HG02970 (cell line): Measurements from ENCODE around the gene SDR42E2.
A peak's percentile ranks its signal among the peaks of the same experiment; 100 is the strongest.
"Not testable (repeated sequence)": the region's sequence is repeated elsewhere in the genome, so short reads cannot be mapped to it uniquely, and the experiment has no call there.

Experiments used
- ATAC-seq: cut with Tn5 transposase; IDR thresholded peaks from one replicate; pipeline ENCODE4 v1.9.1; 2021; ENCODE audit warnings: mild to moderate bottlenecking, moderate library complexity, moderate number of reproducible peaks; ENCODE audit not compliant: unreplicated experiment, low FRiP score

Gene SDR42E2

GRCh38 chr16:22207715-22208360 lies 45.5 kb downstream of the SDR42E2 start:
- ATAC-seq, result no peak

DNA sequence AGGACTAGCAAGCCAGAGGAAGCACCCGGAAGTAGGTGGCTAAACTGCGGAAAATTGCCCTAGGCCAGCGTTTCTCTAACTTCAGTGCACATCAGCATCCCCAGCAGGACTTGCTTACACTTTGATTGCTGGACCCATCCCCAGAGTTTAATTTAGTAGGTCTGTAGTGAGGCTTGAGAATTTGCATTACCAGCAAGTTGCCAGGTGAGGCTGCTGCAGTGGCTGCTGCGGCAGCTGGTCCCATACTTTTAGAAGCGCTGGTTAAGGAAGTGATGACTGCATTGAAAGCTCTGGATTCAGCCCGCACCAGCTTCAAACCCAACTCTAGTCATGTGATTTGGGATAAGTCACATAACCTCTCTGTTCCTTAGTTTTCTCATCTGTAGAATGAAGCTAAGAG lies 48.0 kb downstream of the SDR42E2 start:
- ATAC-seq, result no peak

DNA sequence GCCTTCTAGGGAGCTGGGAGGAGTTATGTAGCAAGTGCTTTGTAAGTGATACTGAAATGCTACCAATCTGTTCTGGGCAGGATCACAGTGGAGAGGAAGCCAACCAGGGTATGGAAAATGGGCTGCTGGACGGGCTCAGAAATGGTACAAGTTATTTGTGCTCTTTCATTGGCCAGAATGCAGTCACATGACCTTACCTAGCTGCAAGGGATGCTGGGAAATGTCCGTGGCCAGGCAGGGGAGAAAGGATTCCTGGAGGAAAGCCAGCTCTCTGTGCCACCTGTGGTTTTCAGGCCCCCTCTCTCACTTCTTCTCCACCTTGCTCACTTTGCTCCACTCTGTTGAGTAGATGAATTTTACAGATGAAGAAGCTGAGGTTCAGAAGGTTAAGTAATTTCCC lies 48.5 kb downstream of the SDR42E2 start:
- ATAC-seq, result no peak

GRCh38 chr16:22213236-22213635 lies 50.9 kb downstream of the SDR42E2 start:
- no peak for ATAC-seq

- ATAC-seq, result no peak
These were observed 51.5 kb downstream of the SDR42E2 start for GRCh38 chr16:22213801-22214200.

DNA sequence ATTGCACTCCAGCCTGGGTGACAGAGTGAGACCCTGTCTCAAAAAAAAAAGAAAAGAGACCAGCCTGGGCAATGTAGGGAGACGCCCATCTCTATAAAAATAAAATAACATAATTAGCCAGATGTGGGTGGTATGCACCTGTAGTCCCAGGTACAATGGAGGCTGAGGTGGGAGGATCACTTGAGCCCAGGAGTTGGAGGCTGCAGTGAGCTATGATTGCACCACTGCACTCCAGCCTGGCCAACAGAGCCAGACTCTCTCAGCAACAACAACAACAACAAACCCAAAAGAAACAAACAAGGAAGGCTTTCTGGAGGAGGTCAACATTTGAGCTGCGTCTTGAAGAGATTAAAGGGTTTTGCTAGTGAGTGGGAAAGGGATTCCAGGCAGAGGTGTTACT lies 52.1 kb downstream of the SDR42E2 start:
- no peak for ATAC-seq

DNA sequence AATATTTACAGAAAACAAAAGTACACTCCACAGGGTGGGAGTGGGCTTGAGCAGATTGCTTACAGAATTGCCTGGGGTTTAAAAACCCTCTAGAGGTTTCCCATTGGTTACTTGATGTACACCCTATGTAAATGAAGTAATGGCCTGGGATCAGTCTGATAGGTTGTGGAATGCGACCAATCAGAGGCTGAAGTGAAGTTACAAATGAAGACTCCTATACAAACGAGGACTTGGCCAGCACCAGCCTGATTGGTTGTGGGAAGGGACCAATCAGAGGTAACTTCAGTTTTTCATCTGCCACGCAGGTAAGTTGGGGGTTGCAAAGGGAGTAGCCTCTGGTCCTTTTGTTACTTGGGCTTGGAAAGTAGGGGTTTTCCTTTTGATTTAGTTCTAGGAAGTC lies 52.6 kb downstream of the SDR42E2 start:
- ATAC-seq, result no peak

DNA sequence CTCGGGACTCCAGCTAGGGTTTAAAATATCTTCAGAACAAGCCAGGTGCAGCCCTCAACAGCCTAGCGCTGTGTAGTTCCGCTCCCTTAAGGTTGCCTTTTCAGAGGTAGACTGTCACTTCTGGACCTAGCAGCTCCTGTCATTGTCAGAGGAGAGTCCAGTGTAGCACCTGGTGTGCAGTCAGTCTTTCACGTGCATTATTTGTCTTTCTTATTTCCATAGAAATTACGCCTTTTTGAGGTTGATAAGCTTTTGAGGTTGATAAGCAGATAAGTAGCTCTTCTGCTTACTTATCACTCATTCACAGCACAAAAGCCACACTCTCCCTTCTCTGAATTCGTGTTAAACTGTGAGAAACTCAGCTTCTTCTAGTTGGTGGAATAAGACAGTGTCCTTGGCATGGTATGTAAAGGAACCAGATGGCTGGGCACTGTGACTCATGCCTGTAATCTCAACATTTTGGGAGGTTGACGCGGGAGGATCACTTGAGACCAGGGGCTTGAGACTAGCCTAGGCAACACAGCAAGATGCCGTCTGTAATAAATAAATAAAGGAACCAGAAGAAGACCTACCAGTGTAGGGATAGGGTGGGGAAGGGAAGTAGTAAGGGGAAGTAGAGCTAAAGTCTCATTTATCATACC lies 54.0 kb downstream of the SDR42E2 start:
- no peak for ATAC-seq

DNA sequence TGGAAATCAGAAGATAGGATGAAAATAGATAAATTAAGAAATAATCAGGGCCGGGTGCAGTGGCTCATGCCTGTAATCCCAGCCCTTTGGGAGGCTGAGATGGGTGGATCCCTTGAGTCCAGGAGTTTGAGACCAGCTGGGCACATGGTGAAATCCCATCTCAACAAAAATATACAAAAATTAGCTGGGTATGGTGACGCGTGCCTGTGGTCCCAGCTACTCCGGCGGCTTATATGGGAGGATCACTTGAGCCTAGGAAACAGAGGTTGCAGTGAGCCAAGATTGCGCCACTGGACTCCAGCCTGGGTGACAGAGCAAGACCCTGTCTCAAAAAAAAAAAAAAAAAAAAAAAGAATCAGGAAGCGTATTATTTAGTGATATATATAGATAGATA lies 54.5 kb downstream of the SDR42E2 start:
- ATAC-seq, result not testable (repeated sequence)

- peak; percentile 72 for ATAC-seq
These were observed 55.8 kb downstream of the SDR42E2 start for GRCh38 chr16:22217890-22218730.

DNA sequence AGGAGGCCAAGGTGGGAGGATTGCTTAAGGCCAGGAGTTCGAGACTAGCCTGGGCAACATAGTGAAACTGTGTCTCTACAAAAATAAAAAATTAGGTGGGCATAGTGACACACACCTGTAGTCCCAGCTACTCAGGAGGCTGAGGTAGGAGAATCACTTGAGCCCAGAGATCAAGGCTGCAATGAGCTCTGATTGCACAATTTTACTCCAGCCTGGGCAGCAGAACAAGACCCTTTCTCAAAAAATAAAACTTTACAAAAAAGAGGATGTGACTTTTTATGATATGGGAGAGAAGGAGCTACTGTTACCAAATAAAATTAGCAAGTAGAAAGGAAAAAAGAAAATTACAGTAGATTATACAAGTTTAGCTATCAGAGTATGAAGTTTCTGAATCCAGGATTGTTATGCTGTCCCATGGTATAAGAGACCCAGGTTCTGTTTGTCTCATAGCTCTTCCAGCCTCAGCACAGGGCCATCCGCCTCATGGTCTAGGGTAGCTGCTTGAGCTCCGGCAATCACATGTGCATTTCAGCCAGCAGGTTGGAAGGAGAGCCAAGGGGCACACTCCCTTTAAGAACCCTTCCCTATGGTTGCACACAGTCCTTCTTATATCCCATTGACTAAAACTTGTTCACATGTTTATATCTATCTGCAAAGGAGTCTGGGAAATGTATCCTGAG lies 57.2 kb downstream of the SDR42E2 start:
- ATAC-seq, result no peak

GRCh38 chr16:22220069-22220440 lies 57.7 kb downstream of the SDR42E2 start:
- ATAC-seq, result no peak

DNA sequence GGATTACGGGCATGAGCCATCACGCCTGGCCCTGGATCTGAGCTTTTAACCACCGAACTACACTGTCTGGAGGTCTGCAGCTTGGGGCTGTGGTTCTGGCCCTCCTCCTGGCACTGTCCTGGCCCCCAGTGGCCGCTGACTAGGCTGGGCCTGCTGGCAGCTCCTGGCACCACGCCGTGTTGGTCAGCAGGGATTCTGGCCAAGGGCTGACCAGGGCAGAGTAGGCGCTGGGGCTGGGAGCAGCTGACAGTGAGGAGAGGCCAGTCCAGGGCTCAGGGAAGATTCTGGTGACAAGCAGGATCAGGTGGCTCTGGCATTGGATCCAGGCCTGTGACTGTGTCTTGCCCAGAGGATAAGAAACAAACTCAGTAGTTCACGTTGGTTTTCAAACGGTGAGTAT lies 58.4 kb downstream of the SDR42E2 start:
- no peak for ATAC-seq

DNA sequence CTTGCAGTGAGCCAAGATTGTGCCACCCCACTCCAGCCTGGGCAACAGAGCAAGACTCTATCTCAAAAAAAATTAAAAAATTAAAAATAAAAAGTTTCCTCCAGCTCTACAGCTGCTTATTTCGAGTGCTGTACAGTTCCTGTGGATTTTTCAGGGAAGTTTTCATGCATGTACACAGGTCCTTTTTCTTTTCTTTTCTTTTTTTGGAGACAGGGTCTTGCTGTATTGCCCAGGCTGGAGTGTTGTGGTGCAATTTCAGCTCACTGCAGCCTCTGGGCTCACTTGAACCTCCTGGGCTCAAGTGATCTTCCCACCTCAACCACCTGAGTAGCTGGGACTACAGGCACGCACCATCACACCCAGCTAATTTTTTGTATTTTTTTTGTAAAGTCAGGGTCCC lies 59.7 kb downstream of the SDR42E2 start:
- ATAC-seq, result no peak

DNA sequence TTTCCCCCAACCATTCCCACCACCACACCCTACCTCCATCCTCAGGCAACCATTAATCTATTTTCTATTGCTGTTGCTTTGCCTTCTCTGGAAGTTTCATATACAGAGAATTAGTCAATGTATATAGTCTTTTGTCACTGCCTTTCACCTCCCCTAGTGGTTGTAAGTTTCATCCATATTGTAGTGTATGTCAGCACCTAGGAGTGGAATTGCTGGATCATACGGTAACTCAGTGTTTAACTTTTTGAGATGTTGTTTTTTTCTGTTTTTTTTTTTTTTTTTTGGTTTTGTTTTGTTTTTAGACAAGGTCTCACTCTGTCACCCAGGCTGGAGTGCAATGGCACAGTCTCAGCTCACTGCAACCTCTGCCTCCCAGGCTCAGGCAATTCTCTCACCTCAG lies 60.7 kb downstream of the SDR42E2 start:
- no peak for ATAC-seq

DNA sequence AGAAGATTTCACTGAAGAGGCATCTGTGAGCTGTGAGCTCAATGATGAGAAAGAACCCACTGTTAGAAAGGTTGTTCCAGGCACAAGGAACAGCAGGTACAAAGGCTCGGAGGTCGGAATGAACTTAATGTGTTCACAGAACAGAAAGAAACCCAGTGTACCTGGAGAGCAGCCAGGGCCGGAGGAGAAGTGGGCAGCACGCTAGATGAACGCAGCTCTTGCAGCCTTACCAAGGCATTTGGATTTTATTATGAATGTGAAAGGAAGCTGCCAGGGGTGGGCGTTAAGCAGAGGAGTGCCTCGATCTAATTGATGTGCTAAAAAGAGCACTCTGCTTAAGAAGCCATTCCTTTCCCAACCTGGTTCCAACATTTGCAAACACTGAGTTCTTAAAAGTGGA lies 62.8 kb downstream of the SDR42E2 start:
- no peak for ATAC-seq

GRCh38 chr16:22229889-22230288 lies 67.6 kb downstream of the SDR42E2 start:
- ATAC-seq, result no peak

- ATAC-seq, result no peak
These were observed 70.2 kb downstream of the SDR42E2 start for GRCh38 chr16:22232277-22233036.

- no peak for ATAC-seq
These were observed 70.7 kb downstream of the SDR42E2 start for GRCh38 chr16:22233037-22233372.
